H9 (cell line): ENCODE results near the gene SSBP3. TPM values are rescaled to one million over a fixed set of nuclear protein-coding genes. Genes with fewer than 3 reads are reported as not detected.

ENCODE experiments used
- DNase-seq: peaks from one replicate; pipeline ENCODE4 v3.0.0-alpha.2; 2017
- H2AFZ ChIP-seq: one replicate; pipeline ENCODE4 v1.6.1; 2013; ENCODE audit warnings: mild to moderate bottlenecking, low read length, control low read depth, moderate library complexity
- H2AK5ac ChIP-seq: 2 replicates; pipeline ENCODE4 v1.6.1; 2013; ENCODE audit warnings: low read length, control low read depth, mixed read lengths; ENCODE audit not compliant: insufficient read length
- H2BK120ac ChIP-seq: one replicate; pipeline ENCODE4 v1.6.1; 2013; ENCODE audit warnings: low read depth, mild to moderate bottlenecking, low read length, control low read depth, inconsistent platforms; ENCODE audit not compliant: poor library complexity, severe bottlenecking
- H2BK12ac ChIP-seq: 2 replicates; pipeline ENCODE4 v1.6.1; 2013; ENCODE audit warnings: low read length, control low read depth, mixed read lengths, low read depth; ENCODE audit not compliant: insufficient read length
- H2BK15ac ChIP-seq: 2 replicates; pipeline ENCODE4 v1.6.1; 2013; ENCODE audit warnings: low read depth, low read length, control low read depth
- H2BK20ac ChIP-seq: one replicate; pipeline ENCODE4 v1.6.1; 2013; ENCODE audit warnings: low read depth, mild to moderate bottlenecking, low read length, control low read depth, inconsistent platforms; ENCODE audit not compliant: poor library complexity, severe bottlenecking
- H2BK5ac ChIP-seq: 2 replicates; pipeline ENCODE4 v1.6.1; 2013; ENCODE audit warnings: low read length, control low read depth, mixed read lengths; ENCODE audit not compliant: insufficient read length
- H3K14ac ChIP-seq: 2 replicates; pipeline ENCODE4 v1.6.1; 2013; ENCODE audit warnings: low read length, control low read depth; ENCODE audit not compliant: insufficient read depth
- H3K18ac ChIP-seq: 2 replicates; pipeline ENCODE4 v1.6.1; 2013; ENCODE audit warnings: low read depth, mild to moderate bottlenecking, mixed read lengths, low read length, control low read depth; ENCODE audit not compliant: insufficient read length
- H3K23ac ChIP-seq: 2 replicates; pipeline ENCODE4 v1.6.1; 2013; ENCODE audit warnings: low read length, control low read depth, mixed read lengths, low read depth; ENCODE audit not compliant: insufficient read length
- H3K23me2 ChIP-seq: 2 replicates; pipeline ENCODE4 v1.6.1; 2013; ENCODE audit warnings: low read depth, mild to moderate bottlenecking, mixed read lengths, low read length, control low read depth; ENCODE audit not compliant: insufficient read length, poor library complexity, severe bottlenecking
- H3K27ac ChIP-seq: 2 replicates; pipeline ENCODE4 v1.5.1; 2013; ENCODE audit warnings: low read length, control low read depth, mixed read lengths, low read depth; ENCODE audit not compliant: insufficient read length
- H3K27me3 ChIP-seq: 2 replicates; pipeline ENCODE4 v1.6.1; 2013; ENCODE audit warnings: low read length, control low read depth, inconsistent platforms; ENCODE audit not compliant: insufficient read depth
- H3K4ac ChIP-seq: 2 replicates; pipeline ENCODE4 v1.6.1; 2013; ENCODE audit warnings: low read depth, mild to moderate bottlenecking, control low read depth, inconsistent platforms, low read length, moderate library complexity
- H3K4me1 ChIP-seq: 2 replicates; pipeline ENCODE4 v1.6.1; 2013; ENCODE audit warnings: low read length, control low read depth, inconsistent platforms; ENCODE audit not compliant: insufficient read depth
- H3K4me2 ChIP-seq: 2 replicates; pipeline ENCODE4 v1.6.1; 2013; ENCODE audit warnings: low read length, control low read depth, mixed read lengths; ENCODE audit not compliant: insufficient read length, insufficient read depth
- H3K56ac ChIP-seq: 2 replicates; pipeline ENCODE4 v1.6.1; 2013; ENCODE audit warnings: low read depth, mild to moderate bottlenecking, mixed read lengths, low read length, control low read depth; ENCODE audit not compliant: insufficient read length
- H3K79me1 ChIP-seq: 2 replicates; pipeline ENCODE4 v1.6.1; 2013; ENCODE audit warnings: low read depth, mild to moderate bottlenecking, moderate library complexity, low read length, control low read depth, inconsistent platforms; ENCODE audit not compliant: insufficient read depth, poor library complexity, severe bottlenecking
- H3K79me2 ChIP-seq: 2 replicates; pipeline ENCODE4 v1.6.1; 2013; ENCODE audit warnings: low read length, control low read depth, inconsistent platforms; ENCODE audit not compliant: insufficient read depth
- H3K9ac ChIP-seq: 2 replicates; pipeline ENCODE4 v1.6.1; 2013; ENCODE audit warnings: low read length, control low read depth, mixed read lengths; ENCODE audit not compliant: insufficient read length; ENCODE audit errors: extremely low read depth
- H3K9me3 ChIP-seq: one replicate; pipeline ENCODE4 v1.6.1; 2013; ENCODE audit warnings: low read depth, low read length, inconsistent platforms; ENCODE audit not compliant: control insufficient read depth
- H3T11ph ChIP-seq: one replicate; pipeline ENCODE4 v1.6.1; 2013; ENCODE audit warnings: mild to moderate bottlenecking, low read length, control low read depth, inconsistent platforms
- H4K20me1 ChIP-seq: one replicate; pipeline ENCODE4 v1.6.1; 2013; ENCODE audit not compliant: control insufficient read depth, insufficient read length, insufficient read depth
- H4K5ac ChIP-seq: 2 replicates; pipeline ENCODE4 v1.6.1; 2013; ENCODE audit warnings: low read depth, mild to moderate bottlenecking, mixed read lengths, low read length, control low read depth; ENCODE audit not compliant: insufficient read length
- H4K8ac ChIP-seq: replicated peaks from 2 replicates; pipeline ENCODE4 v1.6.1; 2013; ENCODE audit warnings: low read length, control low read depth, mixed read lengths, low read depth; ENCODE audit not compliant: insufficient read length
- H4K91ac ChIP-seq: 2 replicates; pipeline ENCODE4 v1.6.1; 2013; ENCODE audit warnings: low read depth, mild to moderate bottlenecking, moderate library complexity, mixed read lengths, low read length, control low read depth; ENCODE audit not compliant: insufficient read length
- H3K27ac Mint-ChIP-seq, 3 experiments: 2 replicates in 2 of 3; 3 replicates in 1 of 3; pipeline ENCODE4 v1.8.0; 2020 to 2021; ENCODE audit warnings: mixed read lengths in 3 of 3, mild to moderate bottlenecking in 1 of 3, moderate library complexity in 1 of 3
- H3K27me3 Mint-ChIP-seq: 2 replicates; pipeline ENCODE4 v1.8.0; 2021; ENCODE audit warnings: low read depth, mild to moderate bottlenecking, moderate library complexity, mixed read lengths
- H3K36me3 Mint-ChIP-seq, 3 experiments: 2 replicates in 2 of 3; 3 replicates in 1 of 3; pipeline ENCODE4 v1.8.0; 2020 to 2021; ENCODE audit warnings: low read depth in 3 of 3, mixed read lengths in 3 of 3; ENCODE audit not compliant: insufficient read depth in 1 of 3
- H3K4me1 Mint-ChIP-seq, 2 experiments: 2 replicates each; pipeline ENCODE4 v1.8.0; 2020; ENCODE audit warnings: mixed read lengths in 2 of 2
- H3K4me3 Mint-ChIP-seq, 2 experiments: 2 replicates in 1 of 2; 3 replicates in 1 of 2; pipeline ENCODE4 v1.8.0; 2020 to 2021; ENCODE audit warnings: mild to moderate bottlenecking in 2 of 2, mixed read lengths in 2 of 2, moderate library complexity in 1 of 2
- H3K9me3 Mint-ChIP-seq, 2 experiments: 2 replicates in 1 of 2; 3 replicates in 1 of 2; pipeline ENCODE4 v1.8.0; 2020; ENCODE audit warnings: mild to moderate bottlenecking in 2 of 2, mixed read lengths in 2 of 2, moderate library complexity in 1 of 2
- WGBS: extraction: QIAGEN DNeasy Blood & Tissue Kit; methylation state at CpG from one replicate; pipeline ENCODE4 v1.1.7; 2013; ENCODE audit warnings: missing lambda C conversion rate, low lambda C conversion rate, mixed read lengths; ENCODE audit not compliant: insufficient read length; ENCODE audit errors: extremely low coverage; 5-methylcytosine and 5-hydroxymethylcytosine counted together
- total RNA-seq: library from RNA; stranded (reverse); gene quantifications from 2 replicates; pipeline ENCODE4 v1.2.1, GENCODE V29; 2021
- TF ChIP-seq, protein P1 (sequence below): fragments of 200-600 bp; sonication (generic); conservative IDR thresholded peaks from 3 replicates; pipeline ENCODE4 v1.8.0; 2021; ENCODE audit warnings: antibody characterized with exemption, mild to moderate bottlenecking

SSBP3 gene
- total RNA-seq, 1 experiment from 2014 or later: 126 TPM

DNA sequence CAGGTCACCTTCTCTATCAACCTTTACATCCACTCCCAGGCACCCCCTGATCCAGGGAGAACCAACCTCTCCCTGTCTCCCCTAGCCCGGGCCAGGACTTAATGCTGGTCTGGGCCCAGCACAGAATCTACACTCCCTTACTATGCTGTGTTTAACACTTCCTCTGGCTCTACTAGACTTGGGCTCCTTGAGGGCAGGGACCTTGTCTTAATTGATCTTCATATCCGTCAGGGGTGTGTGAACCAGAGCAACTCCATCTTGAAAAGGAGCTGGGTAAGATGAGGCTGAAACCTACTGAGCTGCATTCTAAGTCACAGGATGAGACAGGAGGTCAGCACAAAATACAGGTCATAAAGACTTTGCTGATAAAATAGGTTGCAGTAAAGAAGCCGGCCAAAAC, 98.9 kb downstream of the SSBP3 start:
- no peak overlapping the region for H3K27ac ChIP-seq
- peaks cover 84 to 93% of the 10 kb centered on the region in 2 experiments for H3K4me1 Mint-ChIP-seq
- no peaks in the 10 kb centered on the region for H3K27me3 ChIP-seq
- no peak overlapping the region for H2BK5ac ChIP-seq
- no peak overlapping the region for H2BK15ac ChIP-seq
- no peak overlapping the region for H2AFZ ChIP-seq
- H3K23ac ChIP-seq: no peak overlapping the region
- no peak overlapping the region for H3K9ac ChIP-seq
- no peaks in the 10 kb centered on the region for H3K23me2 ChIP-seq
- DNase-seq: no peak
- H4K8ac ChIP-seq: no peak overlapping the region
- H3K79me2 ChIP-seq: peaks cover 23% of the 10 kb centered on the region; the same call in 1 of the 2 replicates
- H3T11ph ChIP-seq: no peak overlapping the region
- H2BK20ac ChIP-seq: no peak overlapping the region
- H4K20me1 ChIP-seq: peaks cover 3% of the 10 kb centered on the region
- no peaks in the 10 kb centered on the region for H3K9me3 ChIP-seq
- peaks cover 3% of the 10 kb centered on the region; the same call in 1 of the 2 replicates for H3K27me3 Mint-ChIP-seq
- TF ChIP-seq, protein P1, sequence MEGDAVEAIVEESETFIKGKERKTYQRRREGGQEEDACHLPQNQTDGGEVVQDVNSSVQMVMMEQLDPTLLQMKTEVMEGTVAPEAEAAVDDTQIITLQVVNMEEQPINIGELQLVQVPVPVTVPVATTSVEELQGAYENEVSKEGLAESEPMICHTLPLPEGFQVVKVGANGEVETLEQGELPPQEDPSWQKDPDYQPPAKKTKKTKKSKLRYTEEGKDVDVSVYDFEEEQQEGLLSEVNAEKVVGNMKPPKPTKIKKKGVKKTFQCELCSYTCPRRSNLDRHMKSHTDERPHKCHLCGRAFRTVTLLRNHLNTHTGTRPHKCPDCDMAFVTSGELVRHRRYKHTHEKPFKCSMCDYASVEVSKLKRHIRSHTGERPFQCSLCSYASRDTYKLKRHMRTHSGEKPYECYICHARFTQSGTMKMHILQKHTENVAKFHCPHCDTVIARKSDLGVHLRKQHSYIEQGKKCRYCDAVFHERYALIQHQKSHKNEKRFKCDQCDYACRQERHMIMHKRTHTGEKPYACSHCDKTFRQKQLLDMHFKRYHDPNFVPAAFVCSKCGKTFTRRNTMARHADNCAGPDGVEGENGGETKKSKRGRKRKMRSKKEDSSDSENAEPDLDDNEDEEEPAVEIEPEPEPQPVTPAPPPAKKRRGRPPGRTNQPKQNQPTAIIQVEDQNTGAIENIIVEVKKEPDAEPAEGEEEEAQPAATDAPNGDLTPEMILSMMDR: no peak
- no peak overlapping the region for H4K5ac ChIP-seq
- peak overlapping the region in 2 of 3 experiments; percentile 50 to 62; a peak in 4 of 7 replicates for H3K27ac Mint-ChIP-seq
- H3K18ac ChIP-seq: no peak overlapping the region
- no peak overlapping the region for H2BK120ac ChIP-seq
- no CpG with 5 or more reads among the region's 3 CpGs for WGBS
- peaks cover 6% of the 10 kb centered on the region for H3K79me1 ChIP-seq
- no peak overlapping the region for H3K4ac ChIP-seq
- no peak overlapping the region for H3K4me2 ChIP-seq
- no peak overlapping the region for H2BK12ac ChIP-seq
- H3K4me1 ChIP-seq: peaks cover 25% of the 10 kb centered on the region
- no peak overlapping the region for H3K4me3 Mint-ChIP-seq
- H3K36me3 Mint-ChIP-seq: peaks cover 0 to 12% (median 3%) of the 10 kb centered on the region in 3 experiments; a peak in 3 of 7 replicates
- H3K9me3 Mint-ChIP-seq: peaks cover 0 to 4% of the 10 kb centered on the region in 2 experiments; a peak in 2 of 5 replicates
- H2AK5ac ChIP-seq: no peak overlapping the region
- no peak overlapping the region for H3K56ac ChIP-seq
- H3K14ac ChIP-seq: no peak overlapping the region; the same call in 1 of the 2 replicates
- no peak overlapping the region for H4K91ac ChIP-seq
